GM21786 (cell line): ENCODE measurements around the gene SHROOM1.
"Not testable (repeated sequence)": the region's sequence is repeated elsewhere in the genome, so short reads cannot be mapped to it uniquely, and the experiment has no call there.

Experiments used
- ATAC-seq: cut with Tn5 transposase; IDR thresholded peaks from one replicate; pipeline ENCODE4 v1.9.1; 2021; ENCODE audit not compliant: unreplicated experiment

SHROOM1 gene

GRCh38 chr5:132808866-132809265, 21.6 kb downstream of the SHROOM1 start:
- ATAC-seq, result no peak

DNA sequence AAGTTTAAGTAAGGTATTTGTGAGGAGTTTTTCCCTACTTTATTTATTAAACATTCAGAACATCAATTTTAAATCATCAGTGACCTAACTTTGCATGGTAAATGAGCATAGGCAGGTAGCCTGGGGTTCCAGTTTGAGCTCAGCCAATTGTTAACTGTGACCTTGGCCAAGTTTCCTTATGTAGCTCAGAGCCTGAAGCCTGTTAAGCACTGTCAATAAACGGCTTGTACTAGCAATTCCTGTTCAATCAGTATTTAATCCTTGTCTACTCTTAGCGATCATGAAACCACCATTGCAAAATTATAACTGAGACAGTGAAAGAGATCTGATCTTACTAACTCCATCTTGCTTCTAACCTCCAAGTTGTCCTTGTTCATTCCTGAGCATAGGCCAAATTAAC, 22.0 kb downstream of the SHROOM1 start:
- ATAC-seq, result no peak

- no peak for ATAC-seq
These were observed 23.1 kb downstream of the SHROOM1 start for GRCh38 chr5:132807163-132807838.

- ATAC-seq, result not testable (repeated sequence)
These were observed 23.7 kb downstream of the SHROOM1 start for GRCh38 chr5:132806804-132807162.

DNA sequence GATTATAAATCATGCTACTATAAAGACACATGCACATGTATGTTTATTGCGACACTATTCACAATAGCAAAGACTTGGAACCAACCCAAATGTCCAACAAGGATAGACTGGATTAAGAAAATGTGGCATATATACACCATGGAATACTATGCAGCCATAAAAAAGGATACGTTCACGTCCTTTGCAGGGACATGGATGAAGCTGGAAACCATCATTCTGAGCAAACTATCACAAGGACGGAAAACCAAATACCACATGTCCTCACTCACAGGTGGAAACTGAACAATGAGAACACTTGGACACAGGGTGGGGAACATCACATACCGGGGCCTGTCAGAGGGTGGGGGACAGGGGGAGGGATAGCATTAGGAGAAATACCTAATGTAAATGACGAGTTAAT, 24.6 kb downstream of the SHROOM1 start:
- not testable (repeated sequence) for ATAC-seq

DNA sequence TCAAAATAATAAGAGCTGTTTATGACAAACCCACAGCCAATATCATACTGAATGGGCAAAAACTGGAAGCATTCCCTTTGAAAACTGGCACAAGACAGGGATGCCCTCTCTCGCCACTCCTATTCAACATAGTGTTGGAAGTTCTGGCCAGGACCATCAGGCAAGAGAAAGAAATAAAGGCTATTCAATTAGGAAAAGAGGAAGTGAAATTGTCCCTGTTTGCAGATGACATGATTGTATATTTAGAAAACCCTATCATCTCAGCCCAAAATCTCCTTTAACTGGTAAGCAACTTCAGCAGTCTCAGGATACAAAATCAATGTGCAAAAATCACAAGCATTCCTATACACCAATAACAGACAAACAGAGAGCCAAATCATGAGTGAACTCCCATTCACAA, 26.2 kb downstream of the SHROOM1 start:
- not testable (repeated sequence) for ATAC-seq

DNA sequence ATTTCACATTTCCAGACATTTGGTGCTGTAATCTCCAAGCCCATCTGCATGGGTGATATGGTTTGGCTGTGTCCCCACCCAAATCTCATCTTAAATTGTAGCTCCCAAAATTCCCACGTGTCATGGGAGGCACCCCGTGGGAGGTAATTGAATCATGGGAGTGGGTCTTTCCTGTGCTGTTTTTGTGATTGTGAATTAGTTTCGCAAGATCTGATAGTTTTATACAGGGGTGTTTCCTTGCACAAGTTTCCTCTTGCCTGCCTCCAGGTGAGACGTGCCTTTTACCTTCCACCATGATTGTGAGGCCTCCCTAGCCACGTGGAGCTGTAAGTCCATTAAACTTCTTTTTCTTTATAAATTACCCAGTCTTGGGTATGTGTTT, 27.8 kb downstream of the SHROOM1 start:
- ATAC-seq, result not testable (repeated sequence)

DNA sequence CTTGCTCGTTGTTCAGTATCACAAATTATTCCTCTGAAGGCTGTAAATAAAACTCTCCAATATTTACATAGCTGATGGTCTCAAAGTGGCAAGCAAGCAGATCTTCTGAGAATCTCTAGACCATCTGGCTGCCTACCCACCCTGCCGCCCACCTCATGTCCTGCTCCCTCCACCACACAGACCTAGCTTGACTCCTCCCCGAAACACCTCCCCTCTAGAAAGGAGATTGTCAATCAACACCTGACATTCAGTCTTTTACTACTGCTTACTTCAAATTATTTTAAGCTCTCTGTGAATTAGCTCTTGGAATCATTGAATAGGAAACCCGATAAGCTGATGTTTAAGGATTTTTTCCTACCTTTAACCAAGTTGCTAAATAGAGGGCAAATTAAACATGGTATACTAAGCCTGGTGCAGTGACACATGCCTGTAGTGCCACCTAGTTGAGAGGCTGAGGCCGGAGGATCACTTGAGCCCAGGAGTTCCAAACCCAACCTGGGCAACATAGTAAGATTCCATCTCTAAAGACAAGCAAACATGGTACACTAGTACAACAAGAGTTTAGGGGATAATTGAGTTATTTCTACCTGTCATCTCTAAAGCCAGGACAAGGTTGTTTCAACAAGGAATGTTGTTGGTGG, 28.3 kb downstream of the SHROOM1 start:
- no peak for ATAC-seq

DNA sequence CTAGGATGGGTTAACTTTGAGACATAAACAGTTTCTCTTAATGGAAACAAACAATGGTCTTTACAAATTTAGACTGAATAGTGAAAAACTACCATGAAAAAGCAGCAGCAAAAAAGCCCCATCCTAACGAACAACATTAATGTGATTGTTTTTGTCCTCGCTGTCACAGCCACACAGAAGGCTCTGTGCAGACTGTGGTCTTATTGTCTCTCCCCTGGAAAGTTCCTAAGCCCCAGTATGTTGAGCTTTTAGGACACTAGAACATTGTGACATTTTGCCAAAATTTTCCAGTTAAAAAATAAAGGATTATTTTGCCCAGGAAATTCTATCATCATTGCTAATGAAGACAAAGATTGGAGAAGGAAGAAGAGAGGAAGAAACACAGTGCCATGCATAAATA, 29.9 kb downstream of the SHROOM1 start:
- no peak for ATAC-seq

GRCh38 chr5:132799392-132799791, 31.1 kb downstream of the SHROOM1 start:
- ATAC-seq, result no peak

DNA sequence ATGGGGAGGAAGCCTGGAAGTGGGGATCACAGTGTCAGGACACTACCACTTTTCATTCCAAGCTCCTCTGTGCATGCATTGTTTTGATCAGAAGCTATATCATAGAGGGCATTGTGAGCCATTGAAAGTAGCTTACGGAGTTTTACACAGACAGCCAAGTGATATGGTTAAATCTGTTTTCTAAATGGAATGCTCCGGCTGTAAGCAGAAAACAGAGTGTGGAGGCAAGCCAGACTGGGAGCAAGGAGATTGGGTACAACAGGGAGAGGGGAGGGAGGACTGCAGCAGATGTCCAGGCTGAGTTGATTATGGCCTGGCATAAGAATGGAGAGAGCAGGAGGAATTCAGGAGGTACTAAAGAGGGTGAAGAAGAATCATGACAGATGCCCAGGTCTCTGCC, 32.8 kb downstream of the SHROOM1 start:
- ATAC-seq, result no peak

GRCh38 chr5:132791026-132791425, 39.4 kb downstream of the SHROOM1 start:
- no peak for ATAC-seq

DNA sequence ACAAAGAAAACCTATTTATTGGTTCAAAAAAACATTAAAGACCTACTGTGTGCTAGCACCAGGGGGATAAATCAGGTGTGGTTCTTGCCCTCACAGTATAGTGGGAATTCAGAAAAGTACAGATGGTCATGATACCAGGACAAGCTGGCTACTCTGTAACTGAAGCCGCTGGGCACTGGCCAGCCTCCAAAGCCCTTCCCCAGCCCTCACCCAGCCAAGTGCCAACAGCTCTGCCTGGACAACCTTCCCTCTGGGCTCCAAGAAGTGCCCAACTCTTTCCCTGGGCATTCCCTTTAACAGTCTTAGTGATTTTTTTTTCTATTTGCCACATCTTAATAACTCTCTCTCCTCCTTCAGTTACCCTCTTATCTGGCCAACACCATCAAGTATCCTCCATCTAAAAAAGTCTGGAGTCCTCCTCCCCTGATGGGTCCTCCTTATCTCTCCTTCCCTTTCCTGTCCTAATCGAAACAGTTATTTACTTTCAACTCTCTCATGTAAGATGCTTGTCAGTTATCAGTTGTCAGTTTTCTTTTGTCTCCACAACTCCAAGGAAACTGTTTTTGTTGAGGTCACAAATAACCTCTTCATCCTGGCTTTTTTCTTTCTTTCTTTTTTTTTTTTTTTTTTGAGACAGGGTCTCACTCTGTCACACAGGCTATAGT, 40.1 kb downstream of the SHROOM1 start:
- no peak for ATAC-seq

- ATAC-seq, result no peak
These were observed 41.2 kb downstream of the SHROOM1 start for GRCh38 chr5:132788990-132789886.

DNA sequence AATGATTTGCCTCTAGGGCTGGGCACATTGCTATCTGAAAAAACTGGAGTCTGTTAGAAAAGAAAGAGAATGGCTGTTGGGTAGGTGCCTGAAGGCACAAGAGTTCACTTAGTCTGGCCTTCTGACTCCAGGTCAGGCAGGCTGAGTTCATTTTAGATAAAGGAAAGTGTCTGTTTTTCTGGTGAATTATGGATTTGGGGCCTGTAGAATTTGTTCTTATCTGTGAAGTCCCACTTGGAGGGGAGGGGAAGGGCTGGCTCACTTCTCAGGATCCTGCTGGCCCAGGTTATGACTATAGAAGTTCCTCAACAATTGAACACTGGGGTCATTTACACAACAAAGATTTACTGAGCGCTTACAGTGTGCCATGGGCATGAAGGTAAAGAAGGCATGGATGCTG, 41.9 kb downstream of the SHROOM1 start:
- ATAC-seq, result no peak

- no peak for ATAC-seq
These were observed 43.4 kb downstream of the SHROOM1 start for GRCh38 chr5:132787076-132787475.

- ATAC-seq, result no peak
These were observed 44.6 kb downstream of the SHROOM1 start for GRCh38 chr5:132785864-132786263.

DNA sequence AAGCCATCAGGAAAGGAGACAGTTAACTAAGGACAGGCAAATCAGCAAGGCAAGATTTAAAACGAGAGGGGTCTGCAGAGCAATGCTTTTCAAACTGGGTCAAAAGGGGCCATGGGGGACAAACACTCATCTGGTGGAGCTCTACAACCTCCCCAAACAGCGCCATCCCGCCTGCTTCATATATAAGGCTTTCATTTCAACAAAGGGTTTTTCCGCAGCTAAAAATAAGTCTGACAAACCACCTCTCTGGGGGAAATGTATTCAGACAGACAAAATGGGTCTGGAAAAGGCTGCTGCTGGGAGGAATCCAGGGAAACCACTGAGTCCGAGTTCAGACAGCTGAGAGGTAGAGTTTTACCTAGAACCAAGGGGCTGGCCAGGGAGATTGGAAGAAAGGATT, 45.1 kb downstream of the SHROOM1 start:
- no peak for ATAC-seq

DNA sequence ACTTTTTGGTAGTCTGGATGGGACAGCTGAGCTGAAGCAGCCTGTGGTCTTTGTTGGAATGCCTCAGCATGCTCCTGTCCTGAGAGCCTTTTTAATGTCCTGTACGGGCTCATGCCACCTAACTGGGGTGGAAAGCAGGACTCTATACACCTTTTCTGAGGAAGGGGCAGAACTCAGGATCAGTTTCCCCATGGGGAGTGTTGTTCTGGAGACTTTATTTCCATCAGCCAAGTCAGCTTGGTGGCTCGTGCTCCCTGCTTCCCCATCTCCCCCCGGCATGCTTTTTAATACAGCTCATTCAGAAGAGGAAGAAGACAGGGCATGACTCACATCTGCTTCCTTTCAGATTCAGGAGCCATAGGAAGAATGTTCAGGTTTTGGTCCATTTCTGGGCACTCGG, 48.3 kb downstream of the SHROOM1 start:
- no peak for ATAC-seq

- no peak for ATAC-seq
These were observed 49.4 kb downstream of the SHROOM1 start for GRCh38 chr5:132781029-132781428.

- no peak for ATAC-seq
These were observed 49.9 kb downstream of the SHROOM1 start for GRCh38 chr5:132780577-132780976.
